ENCODE measurements around the gene MMP21.

MMP21 gene

DNA sequence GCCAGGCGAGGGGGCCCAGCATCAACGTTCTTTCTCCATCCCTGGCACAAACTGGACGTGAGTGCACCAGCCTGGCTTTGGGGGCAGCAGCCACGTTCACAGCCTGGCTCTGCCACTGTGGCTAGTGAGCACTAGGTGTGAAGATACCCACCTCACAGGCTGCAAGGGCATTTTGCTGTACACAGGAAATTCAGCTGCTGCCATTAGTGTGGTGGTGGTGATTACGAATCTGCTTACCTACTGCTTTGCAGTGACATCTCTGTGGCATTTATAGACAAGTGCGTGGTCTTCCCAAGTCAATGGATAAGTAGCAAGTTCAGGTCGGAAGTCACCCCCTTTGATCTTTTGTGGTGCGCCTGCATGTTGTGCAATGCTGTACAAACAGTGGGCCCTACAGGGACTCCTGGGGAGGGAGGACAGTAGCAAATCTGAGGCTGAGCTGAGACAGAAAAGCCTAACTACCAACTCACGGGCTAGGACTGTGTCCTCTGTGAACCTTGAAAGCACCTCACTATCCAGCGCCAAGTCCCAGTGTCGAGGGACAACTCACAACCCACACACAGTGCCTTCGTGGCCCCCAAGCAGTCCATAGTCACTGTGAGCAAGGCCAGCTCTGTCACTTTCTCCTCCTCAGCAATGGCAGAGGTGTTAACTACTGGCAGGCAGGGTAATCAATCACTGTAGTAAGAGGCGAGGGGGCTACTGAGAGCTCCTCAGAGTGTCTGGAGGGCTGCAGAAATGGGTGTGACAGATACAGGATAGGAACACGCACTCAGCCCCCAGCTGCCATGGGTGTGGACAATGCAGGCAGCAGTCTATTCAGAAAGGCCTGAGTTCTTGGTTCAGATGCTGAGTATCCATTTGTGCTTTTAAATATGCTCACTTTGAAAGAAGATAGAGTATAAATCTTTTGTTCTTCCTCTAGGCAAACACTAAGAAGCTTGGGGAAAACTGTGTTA lies 17.0 kb upstream of the MMP21 start:
- no peak for DNase-seq (ENCODE audit: low read depth)

DNA sequence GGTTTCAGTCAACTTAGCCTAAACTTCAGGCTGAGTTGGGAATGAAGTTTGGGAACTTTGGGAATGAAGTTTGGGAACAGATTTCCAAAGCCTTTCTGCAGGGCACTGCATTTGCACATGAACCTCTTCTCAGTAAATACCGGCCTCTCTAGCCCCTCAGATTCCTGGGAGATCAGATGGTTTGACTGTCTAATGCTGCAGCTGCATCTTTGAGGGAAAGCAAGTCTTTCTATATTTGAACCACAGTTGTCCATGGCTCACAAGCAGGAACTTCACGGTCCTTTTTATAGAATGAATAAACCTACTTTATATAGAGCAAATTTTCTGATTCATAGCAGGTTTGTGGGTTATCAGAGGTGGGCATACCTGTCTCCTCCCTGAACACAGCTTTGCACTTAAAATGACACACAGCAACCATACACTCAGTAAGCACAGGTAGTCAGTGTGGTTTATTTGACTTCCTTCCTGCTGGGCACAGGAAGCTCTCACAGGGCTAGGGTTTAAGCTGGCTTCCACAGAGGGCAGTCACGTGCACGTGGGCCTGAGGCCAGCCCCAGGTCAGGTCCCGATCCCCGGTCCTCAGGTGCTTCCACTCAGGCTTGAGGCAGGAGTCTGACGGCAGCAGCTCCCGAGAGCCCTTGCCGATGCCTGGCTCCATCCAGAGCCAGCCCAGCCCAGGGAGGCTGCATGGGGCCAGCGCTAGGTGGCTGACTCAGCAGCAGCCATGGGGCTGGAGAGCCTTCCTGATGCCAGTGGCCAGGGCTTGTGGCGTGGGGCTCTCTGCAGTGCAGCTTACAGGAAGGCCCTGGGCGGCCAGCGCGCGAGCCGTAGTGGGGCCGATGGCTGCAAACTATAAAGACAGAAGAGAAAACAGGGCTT lies 12.8 kb upstream of the MMP21 start:
- DNase-seq (ENCODE audit: low read depth): no peak

DNA sequence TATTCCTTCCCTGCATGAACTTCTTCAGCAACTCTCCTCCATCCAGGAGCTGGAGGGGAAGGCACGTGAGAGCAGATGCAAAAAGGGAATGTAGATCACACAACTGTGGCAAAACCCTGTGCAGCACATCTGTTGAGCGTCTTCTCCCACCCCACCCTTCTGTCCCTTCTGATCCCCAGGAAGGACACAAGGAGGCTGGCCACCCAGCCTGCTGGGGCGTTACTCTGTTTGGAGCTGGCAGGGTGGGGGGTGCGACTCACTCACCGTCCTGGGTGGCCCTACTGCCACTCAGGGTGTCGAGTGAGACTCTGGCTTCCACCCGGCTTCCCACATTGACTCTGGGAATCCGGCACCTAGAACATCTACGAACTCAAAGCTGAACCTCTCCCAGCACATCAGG lies 10.2 kb upstream of the MMP21 start:
- DNase-seq (ENCODE audit: low read depth): no peak

GRCh38 chr10:125783957-125784356 lies 8.3 kb upstream of the MMP21 start:
- no peak for DNase-seq (ENCODE audit: low read depth)

DNA sequence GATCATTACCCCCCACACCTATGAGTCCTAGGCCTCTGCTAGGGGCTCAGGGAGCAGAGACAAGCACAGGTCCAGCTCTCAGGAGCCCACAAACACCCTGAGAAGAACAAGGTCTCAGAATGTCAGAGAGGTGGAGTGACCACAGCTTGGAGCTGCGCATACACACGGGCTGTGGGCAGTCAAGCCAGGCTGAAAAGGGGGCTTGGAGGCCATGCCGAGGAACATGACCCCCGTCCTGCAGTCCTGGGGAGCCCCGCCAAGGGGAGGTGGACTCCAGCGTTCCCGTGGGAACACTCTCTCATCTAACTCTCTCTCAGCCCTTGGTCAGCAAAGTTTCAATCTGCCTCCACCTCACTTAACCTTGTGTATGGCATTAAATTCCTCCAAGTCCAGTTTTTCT lies 7.8 kb upstream of the MMP21 start:
- no peak for DNase-seq (ENCODE audit: low read depth)

DNA sequence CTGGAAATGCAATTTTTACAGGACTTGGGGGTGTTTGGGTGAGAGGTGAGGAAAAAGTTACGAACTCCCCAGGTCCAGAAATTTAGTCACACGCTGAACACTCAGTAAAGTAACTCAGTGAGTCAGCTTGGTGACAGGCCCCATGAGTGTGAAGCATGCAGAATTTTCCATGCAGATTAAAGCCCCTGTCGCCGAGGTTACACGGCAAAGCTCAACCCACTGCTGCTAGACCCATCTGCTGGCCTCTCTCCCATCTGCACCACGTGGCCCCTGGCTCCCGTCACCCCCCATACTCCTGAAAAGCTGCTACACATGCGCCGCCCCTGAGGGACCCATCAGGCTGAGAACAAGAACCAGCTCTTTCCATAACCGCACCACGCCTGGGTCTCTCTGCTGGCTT lies 7.0 kb upstream of the MMP21 start:
- no peak for DNase-seq (ENCODE audit: low read depth)

GRCh38 chr10:125782054-125782453 lies 6.4 kb upstream of the MMP21 start:
- no peak for DNase-seq (ENCODE audit: low read depth)

DNA sequence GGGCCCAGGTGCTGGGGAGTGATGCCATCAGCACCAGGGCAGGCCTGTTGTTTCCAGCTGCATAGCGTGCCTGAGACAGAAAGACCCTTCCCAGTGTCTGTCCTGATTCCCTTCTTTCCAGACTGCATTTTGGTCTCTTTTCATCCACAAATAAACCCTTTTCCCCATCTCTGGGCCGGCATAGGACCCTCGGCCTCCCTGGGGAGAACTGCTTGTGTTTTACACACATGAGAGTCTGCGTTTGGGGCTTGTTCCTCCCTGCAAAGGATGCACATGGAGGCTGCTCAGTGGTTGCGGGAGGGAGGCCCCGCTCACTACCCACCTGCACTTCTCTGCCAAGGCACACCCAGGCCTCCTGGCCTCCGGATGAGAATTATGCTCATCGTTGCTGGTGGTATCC lies 5.8 kb upstream of the MMP21 start:
- no peak for DNase-seq (ENCODE audit: low read depth)

DNA sequence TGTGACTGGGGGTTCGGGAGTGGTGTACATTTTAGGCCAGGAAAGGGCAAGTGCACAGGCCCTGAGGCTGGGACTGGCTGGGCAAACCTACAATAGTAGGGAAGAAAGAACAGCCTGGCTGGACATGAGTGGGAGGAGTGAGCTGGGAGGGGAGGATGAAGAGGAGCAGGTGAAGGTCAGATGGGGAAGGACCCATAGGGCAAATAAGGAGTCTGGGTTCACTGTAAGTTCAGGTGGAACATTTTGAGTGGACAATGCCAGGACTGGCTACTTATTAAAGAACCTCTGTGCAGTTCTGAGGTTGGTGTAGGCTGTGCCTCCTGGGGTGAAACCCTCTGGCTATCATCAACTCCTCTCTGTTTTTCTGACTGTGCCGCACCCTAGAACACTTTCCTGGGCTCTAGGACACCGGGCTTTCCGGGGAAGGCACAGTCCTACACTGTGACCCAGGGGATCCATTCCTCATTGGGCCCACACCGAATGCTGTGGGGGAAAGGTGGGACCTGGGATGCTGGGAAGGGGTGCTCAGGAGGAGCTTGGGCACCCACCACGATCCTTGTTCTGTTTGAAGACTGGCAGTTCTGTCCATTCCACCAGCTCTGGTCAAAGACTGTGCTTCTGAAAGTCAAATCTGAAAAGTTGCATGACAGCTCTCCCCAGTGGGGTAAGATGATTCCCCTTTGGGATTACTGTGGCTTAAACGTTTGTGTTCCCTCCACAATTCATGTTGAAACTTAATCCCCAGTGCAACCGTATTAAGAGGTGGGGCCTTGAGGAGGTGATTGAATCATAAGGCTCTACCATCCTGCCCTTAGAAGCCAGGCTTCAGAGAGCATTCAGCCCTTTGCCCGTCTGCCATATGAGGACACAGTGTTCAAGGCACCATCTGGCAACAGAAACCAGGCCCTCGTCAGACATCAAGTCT lies 4.0 kb upstream of the MMP21 start:
- DNase-seq (ENCODE audit: low read depth): no peak

DNA sequence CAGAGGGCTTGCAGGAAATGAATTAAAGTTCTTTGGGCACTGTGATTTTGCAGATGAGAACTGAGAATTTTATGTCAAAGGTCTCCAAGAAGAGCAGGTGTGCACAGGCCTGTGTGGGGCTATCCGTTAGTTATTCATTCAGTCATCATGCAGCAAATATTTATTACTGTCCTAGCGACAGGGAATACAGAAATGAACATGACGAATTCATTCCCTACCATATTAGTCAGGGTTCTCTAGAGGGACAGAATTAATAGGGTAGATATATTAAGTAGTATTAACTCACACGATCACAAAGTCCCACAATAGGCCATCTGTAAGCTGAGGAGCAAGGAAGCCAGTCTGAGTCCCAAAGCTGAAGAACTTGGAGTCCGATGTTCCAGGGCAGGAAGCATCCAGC lies 2.9 kb upstream of the MMP21 start:
- DNase-seq (ENCODE audit: low read depth): no peak

DNA sequence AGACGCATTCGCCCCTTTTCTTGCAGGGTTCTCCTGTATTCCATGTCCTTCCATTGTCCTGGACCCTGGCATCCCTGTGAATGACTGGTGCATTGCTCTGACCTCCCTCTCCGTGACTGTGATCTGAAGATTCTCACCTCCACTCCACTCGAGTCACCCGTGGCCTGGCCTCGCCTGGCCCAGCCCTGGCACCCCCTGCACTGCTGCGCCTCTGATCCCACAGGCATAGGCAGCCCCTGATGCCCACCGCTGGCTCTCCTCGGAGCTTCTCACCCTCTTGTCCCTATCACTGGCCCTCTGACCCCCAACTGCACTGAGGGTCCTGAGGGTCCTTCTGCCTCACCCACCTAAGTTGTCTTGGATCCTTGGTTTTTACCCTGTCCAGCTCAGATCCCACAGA lies 2.2 kb upstream of the MMP21 start:
- DNase-seq (ENCODE audit: low read depth): no peak

- no peak for DNase-seq (ENCODE audit: low read depth)
These were observed 935 bp downstream of the MMP21 start for GRCh38 chr10:125774581-125775191.

DNA sequence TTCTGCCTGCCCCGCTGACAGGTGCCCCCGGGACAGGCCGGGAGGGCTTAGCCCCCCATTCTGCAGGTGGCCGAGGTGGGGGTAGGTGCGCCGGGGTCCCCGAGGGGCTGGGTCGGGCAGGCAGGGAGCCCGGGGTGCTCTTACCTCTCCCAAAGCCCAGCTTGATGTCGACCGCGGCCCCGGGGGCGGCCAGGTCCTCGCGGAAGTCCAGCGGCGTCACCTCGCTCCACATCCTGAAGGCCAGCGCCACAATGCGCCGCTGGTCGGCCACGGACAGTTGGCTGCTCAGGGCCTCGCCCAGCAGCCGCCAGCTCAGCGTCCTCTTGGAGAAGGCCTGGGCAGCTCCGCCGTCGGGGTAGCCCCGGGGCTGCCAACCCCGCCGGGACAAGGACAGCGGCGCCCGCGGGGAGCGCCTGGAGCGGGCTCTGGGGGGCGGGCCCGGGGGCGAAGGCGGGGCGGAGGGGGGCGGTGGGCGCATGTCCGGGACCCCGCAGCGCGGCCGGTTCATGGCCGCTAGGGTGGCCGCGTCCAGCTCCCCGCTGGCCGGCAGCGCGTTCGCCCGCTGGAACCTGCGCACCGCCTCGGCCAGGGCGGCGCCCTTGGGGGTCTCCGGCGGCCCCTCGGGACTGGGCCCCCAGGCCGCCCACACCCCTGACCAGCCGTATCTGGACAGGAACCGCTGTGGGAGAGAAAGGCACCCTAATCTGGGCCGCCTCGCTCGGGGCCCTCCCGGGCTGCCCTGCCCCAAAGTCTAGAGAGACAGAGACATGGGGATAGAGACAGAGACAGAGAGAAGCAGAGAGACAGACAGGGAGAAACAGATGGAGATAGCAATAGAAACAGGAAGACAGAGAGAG lies 1.7 kb downstream of the MMP21 start:
- no peak for DNase-seq (ENCODE audit: low read depth)

DNA sequence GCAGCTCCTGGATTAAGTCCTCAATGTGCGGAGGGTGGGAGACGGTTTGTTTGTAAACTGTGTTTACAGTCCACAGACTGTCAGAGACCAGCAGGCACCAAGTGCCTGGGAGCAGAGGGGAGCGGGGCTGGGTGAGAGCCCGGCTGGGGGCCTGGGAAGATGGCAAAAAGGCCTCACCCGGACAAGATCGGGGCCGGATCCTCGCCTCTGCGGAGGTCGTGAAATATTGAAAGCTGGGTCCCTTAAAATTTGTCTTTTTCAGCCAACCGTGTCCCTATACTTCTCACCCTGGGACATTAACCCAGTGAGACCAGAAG lies 2.8 kb downstream of the MMP21 start:
- no peak for DNase-seq (ENCODE audit: low read depth)

DNA sequence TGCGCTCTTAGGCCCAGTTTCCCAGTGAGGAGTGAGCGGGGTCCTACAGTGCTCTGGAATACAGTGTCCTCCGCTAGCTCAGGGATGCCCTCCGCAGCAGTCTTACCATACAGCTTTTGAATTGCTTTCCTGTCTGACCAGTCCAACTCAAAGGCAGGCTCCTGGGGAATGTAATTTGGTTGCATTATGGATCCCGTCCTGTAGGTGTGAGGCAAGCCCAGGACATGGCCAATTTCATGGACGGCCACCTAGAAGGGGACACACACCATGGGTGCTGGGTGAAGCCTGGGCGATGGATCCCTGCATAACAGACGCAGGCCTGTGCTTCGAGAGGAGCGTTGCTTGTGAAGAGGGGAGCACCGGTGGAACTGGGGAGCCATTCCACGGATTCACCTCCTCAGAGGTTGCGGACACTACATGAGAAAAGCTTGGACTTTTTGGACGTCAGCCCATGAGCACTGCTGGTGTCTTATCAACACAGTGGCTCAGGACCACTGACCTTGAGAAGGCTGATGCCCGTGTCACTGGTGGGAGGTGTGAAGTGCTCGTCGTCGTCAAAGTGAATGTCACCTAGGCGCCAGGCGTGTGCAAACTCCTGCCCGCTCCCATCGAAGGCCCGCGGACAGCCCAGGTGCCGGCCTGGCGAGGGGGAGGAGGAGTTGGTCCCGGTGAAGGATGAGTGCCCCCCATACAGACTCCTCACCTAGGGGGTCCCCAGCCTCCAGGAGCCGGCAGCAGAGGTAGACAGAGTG lies 3.3 kb downstream of the MMP21 start:
- DNase-seq (ENCODE audit: low read depth): no peak

GRCh38 chr10:125770844-125771243 lies 4.8 kb downstream of the MMP21 start:
- DNase-seq (ENCODE audit: low read depth): no peak

DNA sequence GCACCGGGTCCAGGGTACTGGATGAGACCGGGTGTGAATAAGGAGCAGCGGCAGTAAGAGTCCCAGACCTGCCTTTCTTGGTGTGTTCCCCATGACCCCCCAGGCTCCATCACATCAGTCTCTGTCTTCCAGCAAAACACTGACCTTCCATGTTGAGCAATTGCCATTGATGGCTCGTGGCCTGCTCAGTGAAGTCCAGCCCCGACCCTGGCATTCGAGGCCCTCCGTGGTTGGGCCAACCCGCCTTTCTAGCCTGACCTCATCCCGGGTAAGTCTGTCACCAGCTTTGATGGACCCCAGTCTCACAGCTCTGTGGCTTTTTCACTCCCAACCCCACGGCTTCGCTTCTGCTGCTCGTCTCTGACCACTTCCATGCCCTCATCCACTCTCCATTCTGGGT lies 6.4 kb downstream of the MMP21 start:
- DNase-seq (ENCODE audit: low read depth): no peak

DNA sequence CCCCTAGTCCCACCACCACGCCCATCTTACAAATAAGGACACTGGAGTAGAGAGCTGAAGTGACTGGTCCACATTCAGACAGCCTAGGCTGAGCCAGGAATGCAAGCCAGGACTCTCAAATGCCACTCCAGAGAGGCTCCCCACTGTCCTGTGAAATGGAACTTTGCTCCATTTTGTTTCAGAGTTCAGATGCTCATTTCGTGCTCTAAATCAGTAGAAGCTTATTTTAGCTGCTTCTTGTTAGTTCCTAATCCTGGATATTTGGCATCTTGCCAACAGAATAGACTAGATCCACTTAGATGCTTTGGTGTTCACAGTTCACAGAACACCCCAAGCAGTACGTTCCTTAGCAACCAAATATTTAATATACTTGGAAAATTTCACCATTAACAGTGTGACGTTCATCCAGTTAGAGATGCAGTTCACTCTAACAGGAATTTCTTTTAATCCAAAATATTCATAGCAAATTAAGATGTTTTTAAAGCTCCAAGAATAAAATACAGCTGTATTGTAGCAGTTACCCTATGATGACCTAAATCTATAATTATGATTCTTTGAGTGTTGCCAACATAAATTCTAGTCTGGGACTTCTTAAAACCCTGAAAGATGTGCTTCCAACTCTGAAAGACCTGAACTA lies 7.3 kb downstream of the MMP21 start:
- DNase-seq (ENCODE audit: low read depth): no peak

DNA sequence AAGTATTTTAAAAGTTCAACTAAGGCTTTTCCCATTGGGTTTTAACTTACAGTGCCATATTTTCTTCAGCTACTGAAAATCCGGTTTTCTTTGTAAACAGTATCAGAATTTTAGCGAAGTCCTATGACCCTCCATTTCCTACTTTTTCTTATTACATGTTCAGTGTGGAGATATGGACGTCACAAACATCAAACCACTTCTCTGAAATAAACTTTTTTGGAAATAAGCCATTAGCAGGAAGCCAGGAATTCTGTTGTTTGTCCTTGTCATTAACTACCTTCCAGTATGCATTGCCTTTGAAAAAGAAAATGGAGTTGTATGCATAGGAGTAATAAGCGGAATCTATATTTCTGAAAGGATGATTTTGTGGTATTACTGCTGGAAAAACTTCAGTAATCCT lies 9.1 kb downstream of the MMP21 start:
- no peak for DNase-seq (ENCODE audit: low read depth)

DNA sequence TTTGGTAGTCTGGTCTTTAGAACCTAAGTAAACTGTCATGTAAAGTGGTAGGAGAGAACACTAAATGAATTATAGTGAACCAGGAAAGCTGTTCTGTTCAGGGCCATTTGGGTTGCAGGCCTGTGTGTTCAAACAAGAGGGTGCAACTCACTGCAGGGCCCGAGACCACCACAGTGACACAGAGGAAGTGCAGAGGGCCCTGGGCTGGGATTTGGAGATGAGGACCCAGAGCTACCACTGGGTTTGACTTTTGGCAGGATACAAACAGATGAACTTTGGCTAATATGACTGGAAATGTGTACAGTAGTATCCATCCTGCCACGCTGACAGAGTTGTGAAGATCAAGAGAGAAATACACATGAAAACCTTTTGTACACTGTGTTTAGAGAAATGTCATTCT lies 9.8 kb downstream of the MMP21 start:
- no peak for DNase-seq (ENCODE audit: low read depth)

All from stimulated activated CD8-positive, alpha-beta memory T cell treated with anti-CD3 and anti-CD28 coated beads, Interleukin-15, amount 100 ng/mL, for 1 hour (primary cell).